Mammary epithelial cell (primary cell): ENCODE data around the gene PRPF39.

Source experiments
- CTCF ChIP-seq, 2 donors: IDR thresholded peaks in 1 of 2; conservative IDR thresholded peaks in 1 of 2; 2 replicates each; pipeline ENCODE4 v1.5.1; 2011 to 2012; ENCODE audit warnings: inconsistent platforms in 2 of 2, low read length in 2 of 2, mild to moderate bottlenecking in 2 of 2, control low read depth in 1 of 2, low read depth in 1 of 2; ENCODE audit not compliant: insufficient read depth in 1 of 2; ENCODE audit errors: extremely low read depth in 1 of 2
- EZH2 ChIP-seq: IDR thresholded peaks from 2 replicates; pipeline ENCODE4 v1.6.1; 2012; ENCODE audit warnings: low read length, inconsistent platforms, borderline replicate concordance

GRCh38 chr14:45089813-45090212, 5.9 kb downstream of the PRPF39 start:
- no peak for TF ChIP-seq CTCF (conservative IDR thresholded peaks at IDR 0.05 in 1 of 2, IDR thresholded peaks at IDR 0.05 in 1 of 2; ENCODE audit: extremely low read depth in 1 of 2, insufficient read depth in 1 of 2, low read depth in 1 of 2, low read length in 2 of 2)
- TF ChIP-seq EZH2, result no peak
